Ascending aorta (tissue), 2 donors: ENCODE measurements around the gene PURB. TPM values are rescaled to one million over a fixed set of nuclear protein-coding genes. Genes with fewer than 3 reads are reported as not detected.

Source experiments
- DNase-seq, 2 donors: peaks; one replicate each; pipeline ENCODE4 v3.0.0-alpha.2; 2019; ENCODE audit warnings: low spot score in 2 of 2
- H3K27ac ChIP-seq, 2 donors: fragments of 200-600 bp; sonication (generic); one replicate each; pipeline ENCODE4 v1.5.1; 2016 to 2017; ENCODE audit warnings: mild to moderate bottlenecking in 1 of 2
- H3K27me3 ChIP-seq: fragments of 200-600 bp; sonication (generic); one replicate; pipeline ENCODE4 v1.5.1; 2017
- H3K36me3 ChIP-seq, 2 donors: fragments of 200-600 bp; sonication (generic); one replicate each; pipeline ENCODE4 v1.5.1; 2016
- H3K4me1 ChIP-seq, 2 donors: fragments of 200-600 bp; sonication (generic); one replicate each; pipeline ENCODE4 v1.5.1; 2016 to 2017; ENCODE audit warnings: mild to moderate bottlenecking in 1 of 2
- H3K4me3 ChIP-seq, 2 donors: fragments of 200-600 bp; sonication (generic); one replicate each; pipeline ENCODE4 v1.5.1; 2016 to 2017; ENCODE audit warnings: mild to moderate bottlenecking in 1 of 2
- H3K9me3 ChIP-seq, 2 donors: fragments of 200-600 bp; sonication (generic); one replicate each; pipeline ENCODE4 v1.5.1; 2016
- CTCF ChIP-seq, 3 experiments: fragments of 200-600 bp in 2 of 3; fragments of 450-650 bp in 1 of 3; sonication (generic) in 2 of 3; IDR thresholded peaks; one replicate each; pipeline ENCODE4 v1.5.1; 2016 to 2019; ENCODE audit warnings: antibody characterized with exemption in 3 of 3, mild to moderate bottlenecking in 1 of 3, moderate library complexity in 1 of 3
- intact Hi-C: fragments of 100-400 bp; cut with DNase I; formaldehyde crosslinking; loops from one replicate; pipeline ENCODE4 v1.15.1; 2023
- total RNA-seq: library from RNA; depleted of rRNA; stranded (reverse); fragments of >200 nt; gene quantifications from one replicate; pipeline ENCODE4 v1.1.0, GENCODE V29; 2016

Gene PURB
- total RNA-seq, 1 donor from 2014 or later: 19.1 TPM

DNA sequence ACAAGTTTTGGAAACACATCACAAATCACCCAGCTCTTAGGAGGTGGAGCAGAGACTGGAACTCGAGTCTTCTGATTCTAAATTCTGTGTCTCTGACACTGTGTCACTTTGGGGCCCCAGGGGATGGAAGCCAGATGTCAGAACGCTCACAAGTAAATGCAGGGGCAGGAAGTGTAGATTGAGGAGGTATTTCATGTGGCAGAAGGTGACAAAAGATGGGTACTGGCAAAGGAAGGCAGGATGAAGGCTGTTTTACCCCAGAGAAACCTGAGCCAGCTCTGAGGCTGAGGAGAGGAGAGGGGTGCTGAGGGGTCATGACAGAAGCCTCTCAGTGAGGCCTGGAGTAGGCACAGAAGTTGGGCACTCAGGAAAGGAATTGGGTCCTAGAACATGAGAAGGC is 6.0 kb upstream of the PURB start:
- Histone ChIP-seq H3K9me3 (no peaks in the 10 kb centered on the region), H3K27ac (no peak overlapping the region), H3K36me3 (no peaks in the 10 kb centered on the region), H3K27me3 (no peaks in the 10 kb centered on the region), H3K4me3 (no peak overlapping the region), H3K4me1 (peaks cover 0 to 3% of the 10 kb centered on the region in 2 donors)
- no peak for TF ChIP-seq CTCF (IDR thresholded peaks at IDR 0.05)
- intact Hi-C loops: no loop called here
- DNase-seq: no peak

DNA sequence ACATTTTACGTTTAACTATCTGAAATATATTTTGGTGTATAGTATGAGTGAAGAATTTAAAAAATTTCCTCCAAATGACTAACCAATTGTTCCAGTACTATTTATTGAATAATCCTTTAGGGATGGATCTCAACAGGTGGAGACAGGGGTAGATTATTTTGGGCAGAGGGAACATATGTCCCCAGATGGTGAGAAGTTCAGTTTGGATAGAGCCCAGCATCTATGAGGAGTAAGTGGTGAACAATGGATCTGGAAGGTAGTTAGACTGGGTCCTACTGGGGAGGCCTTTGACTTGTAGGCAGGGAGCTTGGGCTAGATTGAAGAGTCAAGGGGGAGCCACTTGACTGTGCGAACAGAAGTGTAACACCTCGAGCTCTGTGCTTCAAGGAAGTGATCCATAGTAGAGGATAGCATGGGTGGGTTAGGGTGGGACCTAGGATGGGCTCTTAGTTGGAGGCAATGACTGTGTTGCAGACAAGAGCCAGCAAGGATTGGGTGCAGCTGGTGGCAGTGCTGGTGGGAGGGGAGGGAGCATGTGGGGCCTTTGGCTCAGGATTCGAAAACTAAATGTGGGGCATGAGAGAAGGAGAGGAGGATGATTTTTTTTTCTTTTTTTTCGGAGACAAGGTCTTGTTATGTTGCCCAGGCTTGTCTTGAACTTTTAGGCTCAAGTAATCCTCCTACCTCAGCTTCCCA is 3.9 kb upstream of the PURB start:
- Histone ChIP-seq H3K9me3 (no peaks in the 10 kb centered on the region), H3K27ac (no peak overlapping the region), H3K27me3 (no peaks in the 10 kb centered on the region), H3K4me3 (no peak overlapping the region), H3K36me3 (no peaks in the 10 kb centered on the region), H3K4me1 (peaks cover 0 to 8% of the 10 kb centered on the region in 2 donors)
- DNase-seq: no peak
- TF ChIP-seq CTCF (IDR thresholded peaks at IDR 0.05): no peak
- intact Hi-C loops: loop anchor here (5.0 kb wide), 1 partner anchor 1017 kb away; no protein-coding TSS in a partner anchor

GRCh38 chr7:44887293-44887692 is 2.0 kb upstream of the PURB start:
- H3K27ac ChIP-seq: peak overlapping the region in 1 of 2 donors; percentile 11
- H3K27me3 ChIP-seq: no peaks in the 10 kb centered on the region
- H3K4me1 ChIP-seq: peaks cover 11 to 25% of the 10 kb centered on the region in 2 donors
- H3K36me3 ChIP-seq: no peaks in the 10 kb centered on the region
- DNase-seq: no peak
- H3K9me3 ChIP-seq: no peaks in the 10 kb centered on the region
- intact Hi-C loops: loop anchor here (5.0 kb wide), 1 partner anchor 1015 kb away; no protein-coding TSS in a partner anchor
- no peak overlapping the region for H3K4me3 ChIP-seq
- no peak for TF ChIP-seq CTCF (IDR thresholded peaks at IDR 0.05)

DNA sequence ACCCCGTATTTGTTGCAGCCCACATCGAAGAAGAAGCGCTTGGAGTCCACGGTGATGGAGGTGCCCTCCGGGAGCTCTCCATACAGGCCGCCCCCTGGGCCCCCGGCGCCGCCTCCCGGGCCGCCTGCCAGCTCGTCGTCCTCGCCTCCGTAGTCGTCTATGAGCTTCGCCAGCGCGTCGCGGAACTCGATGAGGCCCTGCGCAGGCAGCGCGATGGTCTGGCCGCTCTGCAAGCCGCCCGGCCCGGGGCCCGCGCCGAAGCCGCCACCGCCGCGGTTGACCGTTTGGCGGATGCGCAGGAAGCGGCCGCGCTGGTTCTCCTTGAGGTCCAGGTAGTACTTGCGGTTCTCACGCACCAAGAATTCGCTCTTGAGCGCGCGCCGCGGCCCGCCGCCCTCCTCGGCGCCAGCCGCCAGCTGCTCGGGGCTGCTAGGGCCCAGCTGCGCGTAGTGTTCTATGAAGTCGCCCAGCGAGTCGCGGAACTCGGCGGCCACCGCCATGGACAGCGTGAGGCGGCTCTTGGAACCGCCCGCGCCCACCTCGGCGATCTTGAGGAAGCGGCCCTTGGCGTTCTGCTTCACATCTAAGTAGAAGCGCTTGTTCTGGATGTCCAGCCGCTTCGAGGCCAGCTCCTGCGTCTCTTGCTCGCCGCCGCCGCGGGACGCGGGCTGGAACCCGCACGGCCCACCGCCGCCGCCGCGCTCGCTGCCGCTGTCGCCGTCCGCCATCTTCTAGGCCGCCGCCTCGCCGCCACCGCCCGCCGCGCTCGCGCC is 523 bp downstream of the PURB start:
- no peaks in the 10 kb centered on the region for H3K9me3 ChIP-seq
- H3K4me3 ChIP-seq: peak overlapping the region; percentile 58 to 97
- peaks cover 15 to 38% of the 10 kb centered on the region in 2 donors for H3K4me1 ChIP-seq
- H3K27me3 ChIP-seq: no peaks in the 10 kb centered on the region
- H3K27ac ChIP-seq: peak overlapping the region; percentile 98 to 99
- TF ChIP-seq CTCF (IDR thresholded peaks at IDR 0.05): no peak
- no peaks in the 10 kb centered on the region for H3K36me3 ChIP-seq
- DNase-seq: peak in 1 of 2 donors; percentile 74
- intact Hi-C loops: loop anchor here (1.0 to 5.0 kb wide), 10 partner anchors 28 to 1013 kb away; partner anchors contain the start of genes CCM2, H2AZ2, NACAD and OGDH

DNA sequence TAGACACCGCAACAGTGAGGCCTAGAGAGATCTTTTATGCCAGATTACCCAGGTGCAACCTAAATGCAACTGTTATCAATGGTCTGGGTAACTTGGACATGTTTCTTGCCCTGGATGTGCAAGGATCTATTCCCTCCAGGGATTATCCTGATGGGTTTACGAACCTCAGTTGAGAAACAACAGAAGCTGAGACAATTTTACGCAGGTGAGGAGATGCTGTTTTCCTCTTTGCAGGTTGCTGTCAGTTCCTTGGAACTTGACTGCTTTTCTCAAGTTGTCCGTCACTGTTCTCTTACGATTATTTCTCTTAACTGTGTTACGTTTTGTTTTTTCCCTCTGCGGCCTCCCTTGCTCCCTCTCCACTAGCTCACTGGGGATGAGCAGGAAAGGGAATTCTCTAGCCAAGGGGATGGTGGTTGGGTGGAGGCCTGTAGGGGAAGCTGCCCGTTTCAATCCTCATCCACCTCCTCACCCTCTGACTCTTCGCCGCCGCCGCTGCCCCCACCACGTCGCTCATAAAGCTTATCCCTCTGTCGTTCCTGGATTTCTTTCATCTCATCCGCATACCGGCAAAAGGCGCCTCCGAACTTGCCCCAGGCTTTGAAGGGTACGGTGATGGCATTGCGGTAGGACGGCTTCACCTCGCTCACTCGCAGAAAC is 1.2 kb downstream of the PURB start:
- Histone ChIP-seq H3K4me1 (peaks cover 15 to 38% of the 10 kb centered on the region in 2 donors), H3K27ac (peak overlapping the region; percentile 98 to 99)

More for the DNA sequence above, 1.2 kb downstream of the PURB start:
- no peaks in the 10 kb centered on the region for H3K9me3 ChIP-seq
- H3K4me3 ChIP-seq: peak overlapping the region; percentile 58 to 97
- no peak for TF ChIP-seq CTCF (IDR thresholded peaks at IDR 0.05)
- H3K27me3 ChIP-seq: no peaks in the 10 kb centered on the region
- H3K36me3 ChIP-seq: no peaks in the 10 kb centered on the region
- intact Hi-C loops: loop anchor here (2.0 kb wide), 3 partner anchors 27 to 205 kb away; partner anchors contain the start of genes CCM2 and NACAD
- no peak for DNase-seq
